KG1 (cell line): ENCODE data around the gene CBARP.
A peak's percentile ranks its signal among the peaks of the same experiment; 100 is the strongest.
"Not testable (repeated sequence)": the region's sequence is repeated elsewhere in the genome, so short reads cannot be mapped to it uniquely, and the experiment has no call there.

Source experiments
- DNase-seq: peaks from one replicate; lab custom pipeline; 2025; lab: John Stamatoyannopoulos, UW

CBARP gene

GRCh38 chr19:1252821-1253513 lies 15.2 kb upstream of the CBARP start:
- peak; percentile 78 for DNase-seq

- peak; percentile 50 for DNase-seq
Observed at GRCh38 chr19:1252221-1252820, 14.5 kb upstream of the CBARP start.

GRCh38 chr19:1251330-1252220 lies 13.8 kb upstream of the CBARP start:
- peak; percentile 21 for DNase-seq

- no peak for DNase-seq
Observed at GRCh38 chr19:1250437-1251260, 12.8 kb upstream of the CBARP start.

GRCh38 chr19:1249990-1250436 lies 12.2 kb upstream of the CBARP start:
- no peak for DNase-seq

- peak; percentile 95 for DNase-seq
Observed at GRCh38 chr19:1249298-1249989, 11.6 kb upstream of the CBARP start.

GRCh38 chr19:1248786-1249297 lies 11.0 kb upstream of the CBARP start:
- peak; percentile 67 for DNase-seq

GRCh38 chr19:1248139-1248785 lies 10.5 kb upstream of the CBARP start, which contains the start of gene MIDN:
Gene MIDN, plus strand, starts transcription at chr19:1248583. Its CDS starts 1,714 bp downstream, at chr19:1250297.
- DNase-seq: no peak

GRCh38 chr19:1247748-1248138 lies 9.9 kb upstream of the CBARP start:
- no peak for DNase-seq

GRCh38 chr19:1246265-1247087 lies 8.7 kb upstream of the CBARP start:
- not testable (repeated sequence) for DNase-seq

GRCh38 chr19:1245494-1246264 lies 7.9 kb upstream of the CBARP start:
- DNase-seq: no peak

- no peak for DNase-seq
Observed at GRCh38 chr19:1244693-1245451, 7.1 kb upstream of the CBARP start.

- DNase-seq: peak; percentile 64
Observed at GRCh38 chr19:1243768-1244692, 6.2 kb upstream of the CBARP start.

- peak; percentile 72 for DNase-seq
Observed at GRCh38 chr19:1241417-1242095, 3.8 kb upstream of the CBARP start, which contains the start of gene ATP5F1D. Gene ATP5F1D, plus strand, starts transcription at chr19:1241751. Its CDS starts 100 bp downstream, at chr19:1241851.

- DNase-seq: no peak
Observed at GRCh38 chr19:1240925-1241324, 3.1 kb upstream of the CBARP start.
